ENCODE results near the gene DNAJB9.

GRCh38 chr7:108557617-108558016 is 12.1 kb upstream of the DNAJB9 start:
- TF ChIP-seq POLR2A (IDR thresholded peaks at IDR 0.05) (no peak), CTCF (IDR thresholded peaks at IDR 0.05) (no peak)
